Panc1 (cell line): ENCODE data around the gene ZCCHC2. TPM values are rescaled to one million over a fixed set of nuclear protein-coding genes. Genes with fewer than 3 reads are reported as not detected.

Experiments
- ATAC-seq: fragments of 200-7000 bp; cut with Tn5 transposase; 2 replicates; pipeline ENCODE4 v1.9.1; 2020; ENCODE audit warnings: mild to moderate bottlenecking, moderate library complexity
- BruUV-seq: library from RNA; stranded (reverse); fragments of 400-500 nt; replicated peaks from 2 replicates; lab custom pipeline; 2021; lab: Mats Ljungman, UMichigan
- CTCF ChIA-PET: fragments of 300-600 bp; sonication (Branson Sonifier 250); formaldehyde crosslinking; loops from one replicate; lab custom pipeline; 2022; ENCODE audit warnings: antibody characterized with exemption; lab: Charles Lee
- POLR2A ChIA-PET: fragments of 300-600 bp; sonication (Branson Sonifier 250); formaldehyde crosslinking; loops from one replicate; lab custom pipeline; 2022; ENCODE audit warnings: antibody characterized with exemption; lab: Charles Lee
- DNase-seq: peaks from one replicate; pipeline ENCODE4 v3.0.0-alpha.2; 2010; ENCODE audit warnings: low read depth, low spot score
- H3K27ac ChIP-seq: 2 replicates; pipeline ENCODE4 v1.5.1; 2011; ENCODE audit warnings: mild to moderate bottlenecking, low read length, inconsistent platforms
- H3K27me3 ChIP-seq: fragments of 200-500 bp; sonication (Bioruptor generic); 2 replicates; pipeline ENCODE4 v1.6.0; 2014; ENCODE audit warnings: low read length, inconsistent platforms; ENCODE audit not compliant: control insufficient read depth, insufficient read depth
- H3K36me3 ChIP-seq: fragments of 200-500 bp; sonication (Bioruptor generic); 2 replicates; pipeline ENCODE4 v1.5.1; 2014; ENCODE audit warnings: inconsistent platforms, mild to moderate bottlenecking, low read length, moderate library complexity; ENCODE audit not compliant: control insufficient read depth, insufficient read depth
- H3K4me1 ChIP-seq: 2 replicates; pipeline ENCODE4 v1.5.1; 2011; ENCODE audit warnings: inconsistent platforms, mild to moderate bottlenecking, low read length, moderate library complexity; ENCODE audit not compliant: control insufficient read depth, insufficient read depth
- H3K4me3 ChIP-seq, 2 experiments: 2 replicates each; pipeline ENCODE4 v1.5.1; 2011 to 2012; ENCODE audit warnings: low read depth in 2 of 2, low read length in 2 of 2, mild to moderate bottlenecking in 2 of 2, inconsistent platforms in 1 of 2, moderate library complexity in 1 of 2
- H3K9me3 ChIP-seq: fragments of 200-500 bp; sonication (Bioruptor generic); 2 replicates; pipeline ENCODE4 v1.5.1; 2014; ENCODE audit warnings: low read depth, mild to moderate bottlenecking, inconsistent platforms, low read length, moderate library complexity; ENCODE audit not compliant: control insufficient read depth, insufficient read depth
- POLR2AphosphoS5 ChIP-seq: IDR thresholded peaks from 2 replicates; pipeline ENCODE4 v1.6.1; 2012; ENCODE audit warnings: mild to moderate bottlenecking, low read depth, low read length, moderate library complexity
- SIN3A ChIP-seq: IDR thresholded peaks from 2 replicates; pipeline ENCODE4 v1.6.1; 2012; ENCODE audit warnings: low read depth, mild to moderate bottlenecking, low read length, moderate library complexity, borderline replicate concordance; ENCODE audit not compliant: insufficient read depth
- TCF7L2 ChIP-seq: IDR thresholded peaks from 2 replicates; pipeline ENCODE4 v1.6.1; 2011; ENCODE audit warnings: mild to moderate bottlenecking, low read depth, low read length, inconsistent platforms
- in situ Hi-C: cut with HindIII; loops from 2 replicates; pipeline ENCODE4 v1.10.0; 2016; ENCODE audit warnings: low sequenced_read_pairs, low pct_unique_long_range_greater_than_20kb
- intact Hi-C: fragments of 100-400 bp; cut with micrococcal nuclease; formaldehyde crosslinking; loops from one replicate; pipeline ENCODE4 v1.10.0; 2022; ENCODE audit not compliant: unreplicated experiment
- total RNA-seq: library from RNA; stranded (reverse); gene quantifications from one replicate; pipeline ENCODE4 v1.2.1, GENCODE V29; 2021; ENCODE audit not compliant: unreplicated experiment
- TF ChIP-seq, protein P1 (sequence below): fragments of 450-650 bp; IDR thresholded peaks from 2 replicates; pipeline ENCODE4 v1.5.1; 2017; ENCODE audit warnings: mild to moderate bottlenecking
- TF ChIP-seq, protein P2 (sequence below), 2 experiments: IDR thresholded peaks; 2 replicates each; pipeline ENCODE4 v1.6.1; 2011 to 2012; ENCODE audit warnings: low read depth in 2 of 2, control low read depth in 1 of 2, low read length in 1 of 2, mild to moderate bottlenecking in 1 of 2, moderate library complexity in 1 of 2; ENCODE audit not compliant: insufficient read depth in 1 of 2

Gene ZCCHC2
- total RNA-seq, 1 experiment from 2014 or later = 18.2 TPM

DNA sequence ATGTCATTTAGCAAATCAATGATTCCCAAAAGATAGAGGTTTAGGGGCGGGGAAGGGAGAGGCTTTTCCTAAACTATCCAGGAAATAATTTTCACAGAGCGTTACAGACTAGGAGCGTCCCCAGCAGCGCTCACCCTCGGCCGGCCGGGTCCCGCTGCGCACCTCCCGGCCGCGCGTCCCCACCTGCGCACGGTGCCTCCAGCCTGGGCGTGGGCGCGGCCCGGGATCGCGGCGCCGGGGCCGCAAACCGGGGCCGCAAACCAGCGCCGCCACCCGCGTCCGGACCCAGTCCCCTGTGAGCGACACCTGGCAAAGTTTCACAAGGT is 684 bp upstream of the ZCCHC2 start:
- Histone ChIP-seq H3K4me1 (peaks cover 5% of the 10 kb centered on the region), H3K27me3 (no peaks in the 10 kb centered on the region), H3K27ac (peak overlapping the region; percentile 83), H3K4me3 (peak overlapping the region; percentile 68), H3K36me3 (no peaks in the 10 kb centered on the region), H3K9me3 (no peaks in the 10 kb centered on the region)
- intact Hi-C loops = loop anchor here (10.0 kb wide), 1 partner anchor 187 kb away; no protein-coding TSS in a partner anchor
- no TSS peak for BruUV-seq
- in situ Hi-C loops = no loop called here
- ATAC-seq = peak; percentile 4
- ChIA-PET CTCF (no interaction called here), POLR2A (no interaction called here)
- TF ChIP-seq, protein P1, sequence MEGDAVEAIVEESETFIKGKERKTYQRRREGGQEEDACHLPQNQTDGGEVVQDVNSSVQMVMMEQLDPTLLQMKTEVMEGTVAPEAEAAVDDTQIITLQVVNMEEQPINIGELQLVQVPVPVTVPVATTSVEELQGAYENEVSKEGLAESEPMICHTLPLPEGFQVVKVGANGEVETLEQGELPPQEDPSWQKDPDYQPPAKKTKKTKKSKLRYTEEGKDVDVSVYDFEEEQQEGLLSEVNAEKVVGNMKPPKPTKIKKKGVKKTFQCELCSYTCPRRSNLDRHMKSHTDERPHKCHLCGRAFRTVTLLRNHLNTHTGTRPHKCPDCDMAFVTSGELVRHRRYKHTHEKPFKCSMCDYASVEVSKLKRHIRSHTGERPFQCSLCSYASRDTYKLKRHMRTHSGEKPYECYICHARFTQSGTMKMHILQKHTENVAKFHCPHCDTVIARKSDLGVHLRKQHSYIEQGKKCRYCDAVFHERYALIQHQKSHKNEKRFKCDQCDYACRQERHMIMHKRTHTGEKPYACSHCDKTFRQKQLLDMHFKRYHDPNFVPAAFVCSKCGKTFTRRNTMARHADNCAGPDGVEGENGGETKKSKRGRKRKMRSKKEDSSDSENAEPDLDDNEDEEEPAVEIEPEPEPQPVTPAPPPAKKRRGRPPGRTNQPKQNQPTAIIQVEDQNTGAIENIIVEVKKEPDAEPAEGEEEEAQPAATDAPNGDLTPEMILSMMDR = no peak
- TF ChIP-seq POLR2AphosphoS5 (no peak), TCF7L2 (no peak), SIN3A (no peak)
- TF ChIP-seq, protein P2, sequence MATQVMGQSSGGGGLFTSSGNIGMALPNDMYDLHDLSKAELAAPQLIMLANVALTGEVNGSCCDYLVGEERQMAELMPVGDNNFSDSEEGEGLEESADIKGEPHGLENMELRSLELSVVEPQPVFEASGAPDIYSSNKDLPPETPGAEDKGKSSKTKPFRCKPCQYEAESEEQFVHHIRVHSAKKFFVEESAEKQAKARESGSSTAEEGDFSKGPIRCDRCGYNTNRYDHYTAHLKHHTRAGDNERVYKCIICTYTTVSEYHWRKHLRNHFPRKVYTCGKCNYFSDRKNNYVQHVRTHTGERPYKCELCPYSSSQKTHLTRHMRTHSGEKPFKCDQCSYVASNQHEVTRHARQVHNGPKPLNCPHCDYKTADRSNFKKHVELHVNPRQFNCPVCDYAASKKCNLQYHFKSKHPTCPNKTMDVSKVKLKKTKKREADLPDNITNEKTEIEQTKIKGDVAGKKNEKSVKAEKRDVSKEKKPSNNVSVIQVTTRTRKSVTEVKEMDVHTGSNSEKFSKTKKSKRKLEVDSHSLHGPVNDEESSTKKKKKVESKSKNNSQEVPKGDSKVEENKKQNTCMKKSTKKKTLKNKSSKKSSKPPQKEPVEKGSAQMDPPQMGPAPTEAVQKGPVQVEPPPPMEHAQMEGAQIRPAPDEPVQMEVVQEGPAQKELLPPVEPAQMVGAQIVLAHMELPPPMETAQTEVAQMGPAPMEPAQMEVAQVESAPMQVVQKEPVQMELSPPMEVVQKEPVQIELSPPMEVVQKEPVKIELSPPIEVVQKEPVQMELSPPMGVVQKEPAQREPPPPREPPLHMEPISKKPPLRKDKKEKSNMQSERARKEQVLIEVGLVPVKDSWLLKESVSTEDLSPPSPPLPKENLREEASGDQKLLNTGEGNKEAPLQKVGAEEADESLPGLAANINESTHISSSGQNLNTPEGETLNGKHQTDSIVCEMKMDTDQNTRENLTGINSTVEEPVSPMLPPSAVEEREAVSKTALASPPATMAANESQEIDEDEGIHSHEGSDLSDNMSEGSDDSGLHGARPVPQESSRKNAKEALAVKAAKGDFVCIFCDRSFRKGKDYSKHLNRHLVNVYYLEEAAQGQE (IDR thresholded peaks at IDR 0.05; ENCODE audit: insufficient read depth in 1 of 2, low read depth in 2 of 2, low read length in 1 of 2) = no peak
- no peak for DNase-seq

DNA sequence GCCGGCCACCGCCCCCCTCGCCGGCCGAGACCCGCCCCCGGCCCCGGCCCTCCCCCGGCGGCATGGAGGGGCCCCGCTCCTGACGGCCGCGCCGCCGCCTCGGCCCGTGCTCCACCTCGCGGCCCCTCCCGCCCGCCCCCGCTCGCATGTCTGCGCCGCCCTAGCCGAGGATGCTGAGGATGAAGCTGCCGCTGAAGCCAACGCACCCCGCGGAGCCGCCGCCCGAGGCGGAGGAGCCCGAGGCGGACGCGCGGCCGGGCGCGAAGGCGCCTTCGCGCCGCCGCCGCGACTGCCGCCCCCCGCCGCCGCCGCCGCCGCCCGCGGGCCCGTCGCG is 397 bp downstream of the ZCCHC2 start:
- no peak for DNase-seq
- in situ Hi-C loops = no loop called here
- H3K4me1 ChIP-seq = peaks cover 13% of the 10 kb centered on the region
- ChIA-PET CTCF (no interaction called here), POLR2A (interaction anchor here (0.6 kb wide), 1 partner anchor 77 kb away, joined by 5 read pairs; no protein-coding TSS in a partner anchor)
- H3K27me3 ChIP-seq = no peaks in the 10 kb centered on the region
- no peaks in the 10 kb centered on the region for H3K36me3 ChIP-seq
- no TSS peak for BruUV-seq
- ATAC-seq = no peak
- H3K9me3 ChIP-seq = no peaks in the 10 kb centered on the region
- intact Hi-C loops = loop anchor here (10.0 kb wide), 1 partner anchor 188 kb away; no protein-coding TSS in a partner anchor
- TF ChIP-seq SIN3A = no peak
- TF ChIP-seq TCF7L2 = no peak
- TF ChIP-seq, protein P1 = no peak
- TF ChIP-seq, protein P2 (IDR thresholded peaks at IDR 0.05; ENCODE audit: insufficient read depth in 1 of 2, low read depth in 2 of 2, low read length in 1 of 2) = no peak
- no peak for TF ChIP-seq POLR2AphosphoS5
- H3K4me3 ChIP-seq = peak overlapping the region in 1 of 2 experiments; percentile 68; a peak in 2 of 4 replicates
- H3K27ac ChIP-seq = no peak overlapping the region
